Testis (tissue), 2 donors: ENCODE data around the gene MAP2.

ENCODE experiments used
- CTCF ChIP-seq, 3 experiments: fragments of 450-650 bp in 2 of 3; fragments of 200-600 bp in 1 of 3; sonication (generic) in 1 of 3; IDR thresholded peaks; one replicate each; pipeline ENCODE4 v1.5.1; 2016 to 2019; ENCODE audit warnings: antibody characterized with exemption in 3 of 3, mild to moderate bottlenecking in 2 of 3, moderate library complexity in 1 of 3
- POLR2A ChIP-seq: fragments of 450-650 bp; IDR thresholded peaks from one replicate; pipeline ENCODE4 v1.6.1; 2017; ENCODE audit warnings: antibody characterized with exemption, mild to moderate bottlenecking, moderate library complexity

- TF ChIP-seq CTCF (IDR thresholded peaks at IDR 0.05) = no peak
- TF ChIP-seq POLR2A = no peak
Measured at GRCh38 chr2:209469481-209469880, 45.6 kb downstream of the MAP2 start.
